Measurements from ENCODE around the gene CMC1.
"Not testable (repeated sequence)": the region's sequence is repeated elsewhere in the genome, so short reads cannot be mapped to it uniquely, and the experiment has no call there.

The CMC1 gene

GRCh38 chr3:28244491-28244890, 3.1 kb downstream of the CMC1 start:
- no peak for DNase-seq (ENCODE audit: low spot score)

- DNase-seq (ENCODE audit: low spot score), result no peak
Measured at GRCh38 chr3:28247286-28247685, 5.9 kb downstream of the CMC1 start.

GRCh38 chr3:28250999-28251398, 9.6 kb downstream of the CMC1 start:
- DNase-seq (ENCODE audit: low spot score), result no peak

GRCh38 chr3:28252001-28252431, 10.6 kb downstream of the CMC1 start:
- DNase-seq (ENCODE audit: low spot score), result no peak

GRCh38 chr3:28253040-28253715, 11.8 kb downstream of the CMC1 start:
- DNase-seq (ENCODE audit: low spot score), result no peak

GRCh38 chr3:28262001-28262400, 20.6 kb downstream of the CMC1 start:
- no peak for DNase-seq (ENCODE audit: low spot score)

- DNase-seq (ENCODE audit: low spot score), result no peak
Measured at GRCh38 chr3:28265641-28266040, 24.2 kb downstream of the CMC1 start.

GRCh38 chr3:28267984-28268849, 26.8 kb downstream of the CMC1 start:
- DNase-seq (ENCODE audit: low spot score), result no peak

- DNase-seq (ENCODE audit: low spot score), result no peak
Measured at GRCh38 chr3:28268989-28269388, 27.6 kb downstream of the CMC1 start.

- not testable (repeated sequence) for DNase-seq (ENCODE audit: low spot score)
Measured at GRCh38 chr3:28269884-28270283, 28.5 kb downstream of the CMC1 start.

GRCh38 chr3:28273837-28274236, 32.4 kb downstream of the CMC1 start:
- DNase-seq (ENCODE audit: low spot score), result no peak

- no peak for DNase-seq (ENCODE audit: low spot score)
Measured at GRCh38 chr3:28278918-28279317, 37.5 kb downstream of the CMC1 start.

- no peak for DNase-seq (ENCODE audit: low spot score)
Measured at GRCh38 chr3:28279770-28280169, 38.4 kb downstream of the CMC1 start.

GRCh38 chr3:28280781-28281180, 39.4 kb downstream of the CMC1 start:
- DNase-seq (ENCODE audit: low spot score), result no peak

GRCh38 chr3:28286595-28286994, 45.2 kb downstream of the CMC1 start:
- no peak for DNase-seq (ENCODE audit: low spot score)

GRCh38 chr3:28287046-28287445, 45.6 kb downstream of the CMC1 start:
- DNase-seq (ENCODE audit: low spot score), result no peak

GRCh38 chr3:28290863-28291300, 49.5 kb downstream of the CMC1 start:
- DNase-seq (ENCODE audit: low spot score), result no peak

- no peak for DNase-seq (ENCODE audit: low spot score)
Measured at GRCh38 chr3:28291577-28291976, 50.2 kb downstream of the CMC1 start.

GRCh38 chr3:28292622-28293021, 51.2 kb downstream of the CMC1 start:
- DNase-seq (ENCODE audit: low spot score), result no peak

GRCh38 chr3:28294667-28295413, 53.4 kb downstream of the CMC1 start:
- DNase-seq (ENCODE audit: low spot score), result no peak

GRCh38 chr3:28295898-28296490, 54.6 kb downstream of the CMC1 start:
- DNase-seq (ENCODE audit: low spot score), result no peak

GRCh38 chr3:28299705-28300104, 58.3 kb downstream of the CMC1 start:
- no peak for DNase-seq (ENCODE audit: low spot score)

Data from left forelimb (tissue), 1 donor.